HG02623 (cell line): ENCODE results near the gene KRTAP22-1.

Source experiments
- ATAC-seq: cut with Tn5 transposase; IDR thresholded peaks from one replicate; pipeline ENCODE4 v1.9.1; 2021; ENCODE audit warnings: moderate library complexity; ENCODE audit not compliant: unreplicated experiment

Gene KRTAP22-1

GRCh38 chr21:30623362-30623761 is 22.5 kb downstream of the KRTAP22-1 start:
- no peak for ATAC-seq

GRCh38 chr21:30625449-30626165 is 24.7 kb downstream of the KRTAP22-1 start:
- no peak for ATAC-seq

- no peak for ATAC-seq
Observed at GRCh38 chr21:30628109-30628508, 27.2 kb downstream of the KRTAP22-1 start.

- no peak for ATAC-seq
Observed at GRCh38 chr21:30629200-30629599, 28.3 kb downstream of the KRTAP22-1 start.

- ATAC-seq = no peak
Observed at GRCh38 chr21:30634906-30635305, 34.0 kb downstream of the KRTAP22-1 start, which contains the start of gene KRTAP20-2. Gene KRTAP20-2, plus strand, starts transcription at chr21:30635206. Its CDS starts 58 bp downstream, at chr21:30635264.

GRCh38 chr21:30638686-30639085 is 37.8 kb downstream of the KRTAP22-1 start:
- no peak for ATAC-seq

- ATAC-seq = no peak
Observed at GRCh38 chr21:30642564-30642963, 41.7 kb downstream of the KRTAP22-1 start, which contains the start of gene KRTAP20-3. Gene KRTAP20-3, plus strand, starts transcription at chr21:30642864.

GRCh38 chr21:30646904-30647414 is 46.1 kb downstream of the KRTAP22-1 start:
- ATAC-seq = no peak
